KOPT-K1 (cell line): Measurements from ENCODE around the gene KDM4B.
"Not testable (repeated sequence)": the region's sequence is repeated elsewhere in the genome, so short reads cannot be mapped to it uniquely, and the experiment has no call there.

Experiments used
- H3K27ac ChIP-seq: fragments of 200-600 bp; sonication (generic); 2 replicates; pipeline ENCODE4 v1.5.1; 2016; ENCODE audit warnings: antibody characterized with exemption, mild to moderate bottlenecking, low read depth, low read length; ENCODE audit not compliant: poor library complexity, severe bottlenecking
- H3K36me3 ChIP-seq: fragments of 200-600 bp; sonication (generic); 2 replicates; pipeline ENCODE4 v1.5.1; 2017; ENCODE audit warnings: antibody characterized with exemption, mild to moderate bottlenecking, low read length, moderate library complexity; ENCODE audit not compliant: insufficient read depth
- H3K9me3 ChIP-seq: fragments of 200-600 bp; sonication (generic); 2 replicates; pipeline ENCODE4 v1.5.1; 2017; ENCODE audit warnings: antibody characterized with exemption, low read length, mild to moderate bottlenecking; ENCODE audit not compliant: insufficient read depth, poor library complexity, severe bottlenecking

KDM4B gene

DNA sequence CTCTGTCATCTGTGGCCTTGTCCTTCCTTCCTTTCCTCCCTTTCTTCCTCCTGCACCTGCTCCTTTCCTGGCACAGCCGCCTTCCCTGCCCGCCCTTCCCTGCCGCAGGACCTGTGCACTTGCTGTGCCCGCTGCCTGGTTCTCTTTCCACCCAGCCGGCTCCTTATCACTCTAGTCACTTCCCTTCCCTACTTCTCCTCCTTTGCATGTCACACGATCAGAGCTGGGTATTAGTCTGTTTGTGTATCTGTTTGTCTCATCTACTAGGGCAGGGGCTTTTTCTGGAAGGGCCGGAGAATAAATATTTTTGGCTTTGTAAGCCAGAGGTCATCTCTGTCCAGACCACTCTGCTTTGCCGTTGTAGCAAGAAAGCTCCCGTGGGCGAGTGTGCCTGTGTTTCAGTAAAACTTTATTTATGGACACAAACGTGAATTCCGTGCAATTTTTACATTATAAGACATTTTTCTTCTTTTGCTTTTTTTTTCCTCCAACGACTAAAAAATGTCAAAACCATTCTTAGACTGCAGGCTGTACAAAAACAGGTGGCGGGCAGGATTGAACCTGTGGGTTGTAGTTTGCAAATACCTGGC lies 6.1 kb downstream of the KDM4B start:
- no peaks in the 10 kb centered on the region for H3K9me3 ChIP-seq
- peaks cover 19% of the 10 kb centered on the region for H3K36me3 ChIP-seq
- H3K27ac ChIP-seq: no peak overlapping the region

DNA sequence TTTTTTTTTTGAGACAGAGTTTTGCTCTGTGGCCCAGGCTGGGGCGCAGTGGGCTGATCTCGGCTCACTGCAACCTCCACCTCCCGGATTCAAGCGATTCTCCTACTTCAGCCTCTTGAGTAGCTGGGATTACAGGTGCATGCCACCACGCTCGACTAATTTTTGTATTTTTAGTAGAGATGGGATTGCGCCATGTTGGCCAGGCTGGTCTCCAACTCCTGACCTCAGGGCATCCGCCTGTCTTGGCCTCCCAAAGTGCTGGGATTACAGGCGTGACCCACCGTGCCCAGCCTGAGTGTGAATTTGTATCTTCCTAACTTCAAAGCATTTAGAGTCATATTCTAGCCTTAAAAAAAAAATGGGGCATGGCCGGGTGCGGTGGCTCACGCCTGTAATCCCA lies 6.7 kb downstream of the KDM4B start:
- peaks cover 19% of the 10 kb centered on the region for H3K36me3 ChIP-seq
- H3K27ac ChIP-seq, H3K9me3 ChIP-seq: not testable (repeated sequence)

GRCh38 chr19:4976401-4977298 lies 7.7 kb downstream of the KDM4B start:
- Histone ChIP-seq H3K27ac (no peak overlapping the region), H3K9me3 (no peaks in the 10 kb centered on the region), H3K36me3 (peaks cover 19% of the 10 kb centered on the region)

DNA sequence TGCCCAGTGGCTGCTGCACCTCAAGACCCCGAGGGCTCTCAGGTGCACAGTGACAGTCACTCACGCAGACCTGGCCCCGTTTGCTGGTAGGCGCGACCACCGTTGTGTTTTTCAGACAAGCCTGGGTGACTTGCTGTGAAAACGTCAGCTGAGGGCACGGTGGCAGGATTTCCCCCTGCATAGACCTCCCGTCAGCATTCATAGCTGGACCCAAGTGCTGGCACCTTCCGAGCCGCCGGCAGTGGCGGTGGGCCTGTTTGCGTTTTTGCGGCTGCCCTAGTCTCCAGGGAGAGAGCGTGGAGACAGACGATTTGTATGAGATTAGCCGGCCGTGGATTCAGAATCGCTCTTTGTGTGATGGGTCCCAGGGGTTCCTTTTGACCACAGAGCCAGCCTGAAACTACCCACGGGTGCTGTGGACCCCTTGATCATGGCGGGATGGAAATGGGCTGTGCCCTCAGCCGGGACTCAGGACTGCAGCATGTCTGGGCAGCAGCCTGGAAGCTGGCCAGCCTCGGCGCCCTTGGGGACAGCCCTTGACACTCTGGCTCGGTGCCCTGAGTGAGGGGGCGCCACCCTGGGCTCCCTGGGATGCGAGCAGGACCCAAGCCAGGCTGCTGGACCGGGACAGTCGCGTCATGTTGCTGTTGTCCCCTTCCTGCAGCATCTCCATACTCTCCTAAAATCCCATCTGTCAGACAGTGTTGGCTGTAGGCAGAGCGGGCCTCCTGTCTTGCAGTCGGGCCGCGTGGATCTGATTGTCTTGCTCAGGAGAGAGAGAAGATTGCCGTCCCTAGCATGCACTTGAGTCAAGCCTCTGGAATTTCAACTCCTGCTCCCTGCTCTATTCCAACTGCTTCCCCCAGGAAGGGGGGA lies 8.6 kb downstream of the KDM4B start:
- Histone ChIP-seq H3K9me3 (no peaks in the 10 kb centered on the region), H3K36me3 (peaks cover 19% of the 10 kb centered on the region), H3K27ac (no peak overlapping the region)

- no peak overlapping the region for H3K27ac ChIP-seq
- peaks cover 19% of the 10 kb centered on the region for H3K36me3 ChIP-seq
- H3K9me3 ChIP-seq: no peaks in the 10 kb centered on the region
These were observed 10.4 kb downstream of the KDM4B start for GRCh38 chr19:4979211-4979807.

DNA sequence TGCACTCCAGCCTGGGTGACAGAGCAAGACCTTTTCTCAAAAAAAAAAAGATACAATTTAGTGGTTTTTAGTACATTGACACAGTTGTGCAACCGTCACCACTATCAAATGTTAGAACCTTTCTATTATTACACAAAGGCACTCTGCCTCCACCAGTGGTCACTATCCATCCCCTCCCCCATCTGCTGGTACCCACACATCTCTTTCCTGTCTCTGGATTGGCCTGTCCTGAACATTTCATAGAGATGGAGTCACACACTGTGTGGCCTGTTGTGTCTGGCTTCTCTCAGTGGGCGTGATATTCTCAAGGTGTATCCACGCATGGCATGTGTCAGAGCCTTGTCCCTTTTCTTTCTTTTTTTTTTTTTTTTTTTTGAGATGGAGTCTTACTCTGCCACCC lies 11.2 kb downstream of the KDM4B start:
- Histone ChIP-seq H3K27ac (no peak overlapping the region), H3K9me3 (no peaks in the 10 kb centered on the region), H3K36me3 (peaks cover 19% of the 10 kb centered on the region)

GRCh38 chr19:4980838-4981680 lies 12.1 kb downstream of the KDM4B start:
- Histone ChIP-seq H3K36me3 (peaks cover 18% of the 10 kb centered on the region), H3K27ac (no peak overlapping the region), H3K9me3 (no peaks in the 10 kb centered on the region)

- no peak overlapping the region for H3K27ac ChIP-seq
- H3K9me3 ChIP-seq: no peaks in the 10 kb centered on the region
- peaks cover 12% of the 10 kb centered on the region for H3K36me3 ChIP-seq
These were observed 12.7 kb downstream of the KDM4B start for GRCh38 chr19:4981681-4981958.

GRCh38 chr19:4983346-4984105 lies 14.6 kb downstream of the KDM4B start:
- Histone ChIP-seq H3K36me3 (no peaks in the 10 kb centered on the region; the same call in 1 of the 2 replicates), H3K9me3 (no peaks in the 10 kb centered on the region), H3K27ac (no peak overlapping the region)

DNA sequence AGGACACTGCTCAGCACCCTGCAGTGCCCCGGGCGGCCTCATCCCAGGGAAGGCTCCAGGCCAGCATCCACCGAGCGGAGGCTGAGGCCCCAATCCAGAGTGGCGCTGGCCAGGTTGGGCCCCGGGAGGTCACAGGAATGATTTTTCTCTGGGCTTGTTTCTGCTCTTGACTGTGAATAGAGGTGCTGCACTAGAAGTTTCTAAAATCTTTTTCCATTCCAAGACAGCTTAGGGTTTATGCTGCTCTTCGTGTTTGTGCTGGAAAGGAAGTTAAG lies 15.1 kb downstream of the KDM4B start:
- Histone ChIP-seq H3K9me3 (no peaks in the 10 kb centered on the region), H3K27ac (no peak overlapping the region), H3K36me3 (no peaks in the 10 kb centered on the region; the same call in 1 of the 2 replicates)

GRCh38 chr19:4984438-4984990 lies 15.6 kb downstream of the KDM4B start:
- Histone ChIP-seq H3K36me3 (no peaks in the 10 kb centered on the region; the same call in 1 of the 2 replicates), H3K9me3 (no peaks in the 10 kb centered on the region), H3K27ac (no peak overlapping the region)

DNA sequence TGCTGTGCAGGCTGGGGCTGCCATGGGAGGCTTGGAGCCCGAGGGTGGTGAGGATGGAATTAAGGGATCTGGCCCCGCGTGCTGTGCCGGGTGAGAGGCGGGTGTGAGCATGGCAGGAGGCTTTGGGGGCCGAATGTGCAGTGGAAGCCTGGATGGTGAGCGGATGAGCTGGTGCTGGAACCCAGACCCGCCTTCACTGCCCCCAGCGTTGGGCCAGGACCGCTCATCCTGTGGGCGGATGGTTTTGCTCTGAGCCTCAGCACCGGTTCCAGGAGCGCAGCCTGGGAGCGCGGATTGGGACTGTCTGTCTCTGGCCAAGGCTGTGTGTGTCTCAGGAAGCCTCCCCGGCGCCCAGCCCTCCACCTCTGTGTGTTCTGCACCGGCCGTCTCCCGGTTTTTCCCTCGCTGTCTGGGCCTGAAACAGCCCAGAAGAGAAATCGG lies 16.7 kb downstream of the KDM4B start:
- Histone ChIP-seq H3K27ac (no peak overlapping the region), H3K36me3 (no peaks in the 10 kb centered on the region; the same call in 1 of the 2 replicates)

DNA sequence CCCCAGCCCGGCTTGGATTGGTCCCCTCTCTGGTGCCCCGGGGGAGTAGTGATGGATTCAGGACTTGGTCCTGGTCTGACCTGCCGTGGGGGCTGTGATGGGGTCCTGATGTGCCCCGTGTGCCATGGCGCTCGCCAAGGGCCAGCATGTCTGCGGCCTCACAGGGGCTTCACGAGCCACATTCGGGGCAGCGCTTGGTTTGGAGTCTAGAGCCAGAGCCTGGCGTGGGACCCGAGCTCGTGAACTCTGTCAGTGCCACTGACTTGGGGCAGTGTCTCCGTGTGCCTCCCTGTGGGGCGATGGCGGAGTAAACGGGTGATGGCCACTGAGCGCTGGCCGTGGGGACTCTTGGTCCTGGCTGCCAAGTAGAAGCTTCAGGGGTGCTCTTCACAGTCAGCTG lies 17.1 kb downstream of the KDM4B start:
- Histone ChIP-seq H3K36me3 (no peaks in the 10 kb centered on the region; the same call in 1 of the 2 replicates), H3K27ac (no peak overlapping the region), H3K9me3 (no peaks in the 10 kb centered on the region)

More for the DNA sequence above, 16.7 kb downstream of the KDM4B start:
- no peaks in the 10 kb centered on the region for H3K9me3 ChIP-seq
